GM19452 (cell line): ENCODE results near the gene ARHGAP26.
A peak's percentile ranks its signal among the peaks of the same experiment; 100 is the strongest.

Experiments used
- ATAC-seq: cut with Tn5 transposase; IDR thresholded peaks from one replicate; pipeline ENCODE4 v1.9.1; 2021; ENCODE audit not compliant: unreplicated experiment

The ARHGAP26 gene

DNA sequence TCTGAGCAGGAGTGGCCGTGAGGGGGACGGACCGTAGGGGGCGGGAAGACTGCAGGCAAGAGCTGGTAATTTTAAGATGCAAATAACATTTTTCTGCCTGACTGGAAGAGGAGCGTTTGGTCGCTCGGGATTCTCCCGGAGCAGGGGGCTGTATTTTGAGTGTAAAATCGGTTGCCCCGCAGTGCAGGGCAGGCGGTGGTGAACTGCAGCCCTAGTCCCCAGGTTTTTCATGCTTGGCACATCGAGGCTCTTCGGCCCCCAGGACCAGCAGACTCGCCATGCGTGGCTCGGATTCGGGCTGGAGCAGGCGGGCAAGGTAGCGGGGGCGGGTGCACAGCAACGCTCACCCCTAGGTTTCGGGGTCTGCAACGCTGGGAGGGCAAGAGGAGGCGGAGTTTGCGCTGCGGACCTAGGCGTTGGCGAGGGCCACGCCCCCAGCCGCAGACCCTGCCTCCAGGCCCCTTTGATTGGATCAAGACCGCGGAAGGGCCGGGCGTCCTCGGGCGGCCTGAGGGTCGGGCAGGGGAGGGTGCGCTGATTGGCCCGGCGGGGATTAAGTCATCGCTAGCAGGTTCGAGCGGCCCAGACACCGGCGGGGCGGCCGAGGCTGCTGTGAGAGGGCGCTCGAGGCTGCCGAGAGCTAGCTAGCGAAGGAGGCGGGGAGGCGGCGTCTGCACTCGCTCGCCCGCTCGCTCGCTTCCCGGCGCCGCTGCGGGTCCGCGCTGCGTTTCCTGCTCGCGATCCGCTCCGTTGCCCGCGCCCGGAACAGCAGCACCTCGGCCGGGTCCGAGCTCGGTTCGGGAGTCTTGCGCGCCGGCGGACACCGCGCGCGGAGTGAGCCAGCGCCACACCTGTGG lies at the start of gene ARHGAP26:
ARHGAP26 (plus strand) TSS at position 585 of the 857 bp plus-strand sequence. CDS start 385 bp downstream, outside the sequence.
- ATAC-seq, result peak; percentile 96

GRCh38 chr5:142720641-142721271 lies 49.4 kb upstream of the ARHGAP26 start:
- ATAC-seq, result no peak

GRCh38 chr5:142722146-142722545 lies 48.0 kb upstream of the ARHGAP26 start:
- no peak for ATAC-seq

- ATAC-seq, result no peak
Observed at GRCh38 chr5:142722896-142723295, 47.3 kb upstream of the ARHGAP26 start.

DNA sequence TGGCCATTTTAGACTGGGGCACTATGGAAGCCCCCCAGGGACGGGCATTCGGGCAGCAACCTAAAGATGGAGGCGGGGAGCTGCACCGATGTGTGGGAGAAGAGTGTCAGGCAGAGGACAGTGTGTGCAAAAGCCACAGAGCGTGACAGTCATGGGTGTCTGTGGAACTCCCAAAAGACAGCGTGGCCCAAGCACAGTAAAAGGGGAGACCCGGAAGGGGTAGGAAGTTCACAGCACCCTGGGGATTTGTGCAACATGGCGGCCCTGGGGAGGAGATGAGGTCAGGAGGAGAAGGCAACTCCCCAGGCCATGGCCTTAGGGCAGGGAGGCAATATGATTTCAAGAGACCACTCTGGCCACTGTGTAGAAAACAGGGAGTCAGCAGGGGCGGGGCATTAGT lies 45.4 kb upstream of the ARHGAP26 start:
- ATAC-seq, result no peak

DNA sequence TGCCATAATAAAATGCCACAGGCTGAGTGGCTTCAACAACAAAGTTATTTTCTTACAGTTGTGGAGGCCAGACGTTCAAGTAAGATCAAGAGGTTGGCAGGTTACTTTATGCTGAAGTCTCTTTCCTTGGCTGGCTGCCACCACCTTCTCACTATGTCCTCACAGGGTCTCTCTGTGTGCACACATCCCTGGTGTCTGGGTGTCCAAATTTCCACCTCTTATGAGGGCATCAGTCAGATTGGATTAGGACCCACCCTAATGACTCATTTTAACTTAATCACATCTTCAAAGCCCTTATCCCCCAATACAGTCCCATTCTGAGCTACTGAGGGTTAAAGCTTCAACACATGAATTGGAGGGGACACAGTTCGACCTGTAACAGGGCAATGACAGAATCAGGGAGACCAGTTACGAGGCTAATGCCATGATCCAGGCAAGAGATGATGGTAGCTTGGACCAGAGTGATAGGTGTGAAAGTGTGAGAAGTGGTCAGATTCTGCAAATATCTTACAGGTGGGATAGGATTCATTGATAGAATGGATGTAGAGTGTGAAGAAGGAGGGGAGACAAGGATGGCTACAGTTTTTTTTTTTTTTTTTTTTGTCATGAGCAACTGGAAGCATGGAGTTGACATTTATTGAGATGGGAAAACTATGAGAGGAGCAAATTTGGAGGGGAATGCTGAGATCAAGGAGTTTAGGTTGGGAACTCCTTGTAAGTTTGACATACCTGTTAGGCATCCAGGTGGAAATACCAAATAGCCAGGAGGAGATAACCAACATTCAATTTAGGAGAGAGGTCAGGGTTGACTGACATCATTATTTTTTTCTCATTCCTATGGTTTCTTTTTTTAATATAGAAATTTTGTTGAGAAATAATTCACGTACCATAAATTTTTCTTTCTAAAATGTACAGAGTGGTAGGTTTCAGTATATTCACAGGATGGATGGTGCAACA lies 44.7 kb upstream of the ARHGAP26 start:
- no peak for ATAC-seq

DNA sequence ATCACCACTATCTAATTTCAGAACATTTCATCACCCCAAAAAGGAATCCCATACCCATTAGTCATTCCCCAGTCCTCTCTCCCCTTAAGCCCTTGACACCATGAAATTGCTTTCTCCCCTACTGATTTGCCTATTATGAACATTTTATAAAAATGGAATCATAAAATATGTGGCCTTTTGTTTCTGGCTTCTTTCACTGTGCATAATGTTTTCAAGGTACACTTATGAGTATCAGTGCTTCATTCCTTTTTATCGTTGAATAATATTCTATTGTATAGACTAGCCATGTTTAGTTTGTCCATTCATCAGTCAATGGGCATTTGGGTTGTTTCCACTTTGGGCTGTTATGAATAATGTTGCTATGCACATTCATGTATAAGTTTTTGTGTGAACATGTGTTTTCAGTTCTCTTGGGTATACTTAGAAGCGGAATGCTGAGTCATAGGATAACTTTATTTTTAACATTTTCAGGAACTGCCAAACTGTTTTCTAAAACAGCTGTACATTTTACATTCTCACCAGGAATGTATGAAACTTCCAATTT lies 43.9 kb upstream of the ARHGAP26 start:
- ATAC-seq, result no peak

- no peak for ATAC-seq
Observed at GRCh38 chr5:142727735-142728047, 42.5 kb upstream of the ARHGAP26 start.

GRCh38 chr5:142735323-142736246 lies 34.6 kb upstream of the ARHGAP26 start:
- no peak for ATAC-seq

GRCh38 chr5:142736247-142736632 lies 33.9 kb upstream of the ARHGAP26 start:
- no peak for ATAC-seq

DNA sequence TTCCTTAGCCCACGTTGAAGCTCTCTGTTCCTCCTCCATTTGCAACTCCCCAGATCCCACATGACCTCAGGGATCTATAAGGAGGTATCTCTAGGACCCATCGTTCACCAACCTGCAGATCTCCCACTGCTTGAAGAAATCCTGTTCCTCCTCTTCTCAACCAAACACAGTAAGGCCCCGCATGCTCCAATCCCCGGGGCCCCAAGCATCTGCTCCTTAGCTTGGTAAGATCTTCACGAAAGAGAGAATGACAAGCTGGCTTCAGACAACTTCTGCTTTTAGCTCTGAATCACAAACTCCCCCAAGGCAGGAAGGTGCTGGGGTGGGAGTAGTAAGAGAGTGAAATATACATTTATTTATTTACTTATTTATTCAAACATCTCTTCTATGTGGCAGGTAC lies 33.0 kb upstream of the ARHGAP26 start:
- no peak for ATAC-seq

DNA sequence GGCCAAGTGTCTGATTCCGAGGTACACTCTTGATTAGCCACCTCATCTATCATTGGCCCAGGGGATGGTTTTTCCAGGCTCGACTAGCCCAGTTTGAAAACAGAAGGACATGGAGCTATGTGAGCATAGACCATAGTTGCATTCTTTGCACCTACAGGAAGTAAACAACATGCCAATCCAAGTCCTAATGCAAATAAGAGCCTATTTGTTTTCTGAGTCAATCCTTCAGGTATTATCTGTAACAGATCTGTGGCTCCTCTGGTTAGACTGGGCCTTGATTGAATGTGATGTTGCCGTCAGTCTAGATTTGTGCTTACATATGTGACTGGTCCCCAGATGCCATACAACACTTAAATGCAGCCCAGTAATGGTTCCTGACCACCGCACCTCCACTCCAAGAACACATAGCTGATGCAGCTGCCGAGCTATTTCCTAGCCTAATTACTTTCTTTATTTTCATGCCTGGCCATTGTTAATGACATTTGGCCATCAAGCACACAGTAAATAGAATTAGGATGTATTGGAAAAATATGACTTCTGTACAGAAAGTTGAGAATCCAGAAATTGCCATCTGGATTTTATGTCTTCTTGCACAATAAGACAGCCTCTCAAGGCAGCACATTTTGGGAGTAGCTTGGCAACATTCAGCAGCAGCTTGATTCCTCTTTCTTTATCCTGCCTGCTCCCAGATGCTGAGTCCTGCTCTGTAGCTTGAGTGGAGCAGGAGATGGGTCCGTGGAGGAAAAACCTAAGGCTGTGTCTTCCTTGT lies 29.5 kb upstream of the ARHGAP26 start:
- no peak for ATAC-seq

DNA sequence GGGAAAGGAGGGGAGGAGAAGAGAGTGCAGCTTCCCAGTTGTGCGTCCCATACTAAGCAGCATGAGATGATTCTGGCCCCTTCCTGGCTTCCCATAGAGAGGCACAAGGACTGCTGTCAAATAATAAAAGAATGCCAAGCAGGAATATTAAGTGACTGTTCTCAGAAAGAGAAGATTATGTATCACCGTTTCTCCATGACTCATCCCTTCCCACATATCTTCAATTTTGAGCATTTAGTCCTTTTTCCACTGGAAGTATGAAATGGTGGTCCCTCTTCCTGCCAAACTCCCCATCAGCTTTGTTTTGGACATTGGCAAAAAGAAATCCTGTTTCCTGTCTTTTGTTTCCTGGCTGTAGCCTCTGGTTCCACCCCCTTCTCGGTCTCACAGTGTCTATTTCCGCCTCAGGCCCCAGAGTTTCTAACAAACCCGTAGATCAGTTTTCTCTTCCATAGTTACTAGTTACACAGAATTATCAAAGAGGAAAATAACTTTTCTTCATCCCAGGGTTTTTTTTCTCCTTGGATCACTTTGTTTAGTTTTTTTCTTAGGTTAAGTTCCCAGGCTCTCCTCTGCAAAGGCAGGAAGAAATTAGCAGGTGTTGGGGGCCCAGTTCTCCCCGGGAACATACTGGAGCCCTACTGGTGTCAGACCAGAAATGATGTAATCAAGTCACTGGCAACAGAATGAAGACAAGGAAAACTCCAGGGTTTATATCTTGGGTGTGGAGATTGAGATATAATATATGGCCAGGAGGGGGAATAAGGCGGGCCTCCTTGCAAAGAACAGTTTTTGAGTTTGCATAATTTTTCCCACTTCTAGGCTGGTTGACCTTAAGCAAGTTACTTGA lies 26.4 kb upstream of the ARHGAP26 start:
- ATAC-seq, result no peak

DNA sequence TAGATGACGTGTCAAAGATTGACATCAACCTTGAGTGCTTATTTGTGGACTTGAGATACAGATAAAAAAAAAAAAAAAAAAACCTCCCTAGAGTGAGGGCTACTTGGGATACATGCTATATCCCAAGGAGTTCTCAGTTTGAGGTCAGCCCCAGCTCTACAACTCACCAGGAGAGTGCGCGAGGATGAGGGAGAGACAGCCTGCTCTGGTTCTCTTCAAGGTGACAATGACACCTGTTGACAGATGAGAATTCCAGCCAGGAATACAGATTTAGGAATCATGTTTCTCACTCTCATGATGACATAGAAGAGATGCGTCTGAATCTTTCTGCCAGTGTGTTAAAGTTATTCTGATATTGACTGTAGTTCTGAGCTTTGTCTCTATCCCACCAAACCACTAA lies 24.9 kb upstream of the ARHGAP26 start:
- ATAC-seq, result no peak

GRCh38 chr5:142746532-142747433 lies 23.4 kb upstream of the ARHGAP26 start:
- no peak for ATAC-seq

- no peak for ATAC-seq
Observed at GRCh38 chr5:142748132-142748531, 22.0 kb upstream of the ARHGAP26 start.

- ATAC-seq, result no peak
Observed at GRCh38 chr5:142748568-142749249, 21.5 kb upstream of the ARHGAP26 start.
